Neutrophil (primary cell): ENCODE data around the gene TGFBRAP1.

Source experiments
- H3K27ac ChIP-seq: fragments of 200-600 bp; sonication (generic); 2 replicates; pipeline ENCODE4 v1.5.1; 2016; ENCODE audit warnings: mild to moderate bottlenecking, moderate library complexity
- H3K27me3 ChIP-seq: fragments of 200-600 bp; sonication (generic); 2 replicates; pipeline ENCODE4 v1.6.0; 2016; ENCODE audit warnings: mild to moderate bottlenecking
- H3K36me3 ChIP-seq: fragments of 200-600 bp; sonication (generic); 2 replicates; pipeline ENCODE4 v1.5.1; 2017
- H3K4me1 ChIP-seq, 2 experiments: fragments of 200-600 bp in 1 of 2; sonication (generic) in 1 of 2; 1 replicate in 1 of 2; 2 replicates in 1 of 2; pipeline versions ENCODE4 v1.5.1 to v1.6.1; 2013 to 2016; ENCODE audit warnings: low read depth in 1 of 2, low read length in 1 of 2, mild to moderate bottlenecking in 1 of 2, moderate library complexity in 1 of 2; ENCODE audit not compliant: control insufficient read depth in 1 of 2, insufficient read depth in 1 of 2
- H3K4me3 ChIP-seq, 2 experiments: fragments of 200-600 bp in 1 of 2; sonication (generic) in 1 of 2; 1 replicate in 1 of 2; 2 replicates in 1 of 2; pipeline ENCODE4 v1.5.1; 2013 to 2016; ENCODE audit warnings: low read depth in 1 of 2, low read length in 1 of 2, mild to moderate bottlenecking in 1 of 2, moderate library complexity in 1 of 2
- H3K9me3 ChIP-seq: fragments of 200-600 bp; sonication (generic); 2 replicates; pipeline ENCODE4 v1.5.1; 2016
- TF ChIP-seq, protein P1 (sequence below): fragments of 200-600 bp; sonication (generic); IDR thresholded peaks from 2 replicates; pipeline ENCODE4 v1.5.1; 2016; ENCODE audit warnings: antibody characterized with exemption

Gene TGFBRAP1

DNA sequence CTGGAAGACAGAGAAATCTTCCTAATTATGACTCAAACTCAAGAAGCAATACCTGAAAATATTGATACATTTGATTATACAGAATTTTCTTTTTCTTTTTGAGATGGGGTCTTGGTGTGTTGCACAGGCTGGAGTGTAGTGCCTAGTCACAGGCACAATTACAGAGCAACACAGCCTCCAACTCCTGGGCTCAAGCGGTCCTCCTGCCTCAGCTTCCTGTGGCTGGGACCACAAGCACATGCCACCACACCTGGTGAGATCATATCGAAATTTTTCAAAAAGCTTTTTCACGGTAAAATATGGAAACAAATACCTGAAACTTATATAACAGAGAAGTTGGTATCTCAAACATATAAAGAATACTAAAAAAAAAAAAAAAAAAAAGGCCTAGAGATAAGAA, 27.9 kb downstream of the TGFBRAP1 start:
- no peaks in the 10 kb centered on the region for H3K4me1 ChIP-seq
- H3K9me3 ChIP-seq: no peaks in the 10 kb centered on the region
- H3K27me3 ChIP-seq: no peaks in the 10 kb centered on the region
- H3K4me3 ChIP-seq: no peak overlapping the region
- H3K36me3 ChIP-seq: peaks cover 36% of the 10 kb centered on the region
- TF ChIP-seq, protein P1, sequence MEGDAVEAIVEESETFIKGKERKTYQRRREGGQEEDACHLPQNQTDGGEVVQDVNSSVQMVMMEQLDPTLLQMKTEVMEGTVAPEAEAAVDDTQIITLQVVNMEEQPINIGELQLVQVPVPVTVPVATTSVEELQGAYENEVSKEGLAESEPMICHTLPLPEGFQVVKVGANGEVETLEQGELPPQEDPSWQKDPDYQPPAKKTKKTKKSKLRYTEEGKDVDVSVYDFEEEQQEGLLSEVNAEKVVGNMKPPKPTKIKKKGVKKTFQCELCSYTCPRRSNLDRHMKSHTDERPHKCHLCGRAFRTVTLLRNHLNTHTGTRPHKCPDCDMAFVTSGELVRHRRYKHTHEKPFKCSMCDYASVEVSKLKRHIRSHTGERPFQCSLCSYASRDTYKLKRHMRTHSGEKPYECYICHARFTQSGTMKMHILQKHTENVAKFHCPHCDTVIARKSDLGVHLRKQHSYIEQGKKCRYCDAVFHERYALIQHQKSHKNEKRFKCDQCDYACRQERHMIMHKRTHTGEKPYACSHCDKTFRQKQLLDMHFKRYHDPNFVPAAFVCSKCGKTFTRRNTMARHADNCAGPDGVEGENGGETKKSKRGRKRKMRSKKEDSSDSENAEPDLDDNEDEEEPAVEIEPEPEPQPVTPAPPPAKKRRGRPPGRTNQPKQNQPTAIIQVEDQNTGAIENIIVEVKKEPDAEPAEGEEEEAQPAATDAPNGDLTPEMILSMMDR: no peak
- no peak overlapping the region for H3K27ac ChIP-seq

DNA sequence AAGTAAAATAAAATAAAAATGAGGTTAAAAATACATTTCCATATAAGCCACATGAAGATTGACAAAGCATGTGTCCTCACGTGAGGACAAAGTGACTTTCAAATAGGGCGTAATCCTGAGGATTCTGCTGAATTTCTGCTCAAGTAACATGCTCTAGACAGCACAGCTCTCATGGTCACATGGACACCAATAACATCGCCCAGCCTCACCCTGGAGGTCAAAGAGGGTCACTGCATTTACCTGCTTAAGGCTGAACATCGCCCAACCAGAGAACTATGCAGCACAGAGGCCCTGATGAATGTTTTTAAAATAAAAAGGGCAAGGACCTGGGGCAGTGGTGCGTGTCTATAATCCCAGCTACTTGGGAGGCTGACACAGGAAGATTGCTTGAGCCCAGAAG, 30.2 kb downstream of the TGFBRAP1 start:
- Histone ChIP-seq H3K4me1 (no peaks in the 10 kb centered on the region), H3K27ac (no peak overlapping the region), H3K27me3 (no peaks in the 10 kb centered on the region), H3K36me3 (peaks cover 40% of the 10 kb centered on the region), H3K9me3 (no peaks in the 10 kb centered on the region), H3K4me3 (no peak overlapping the region)
- TF ChIP-seq, protein P1: no peak

DNA sequence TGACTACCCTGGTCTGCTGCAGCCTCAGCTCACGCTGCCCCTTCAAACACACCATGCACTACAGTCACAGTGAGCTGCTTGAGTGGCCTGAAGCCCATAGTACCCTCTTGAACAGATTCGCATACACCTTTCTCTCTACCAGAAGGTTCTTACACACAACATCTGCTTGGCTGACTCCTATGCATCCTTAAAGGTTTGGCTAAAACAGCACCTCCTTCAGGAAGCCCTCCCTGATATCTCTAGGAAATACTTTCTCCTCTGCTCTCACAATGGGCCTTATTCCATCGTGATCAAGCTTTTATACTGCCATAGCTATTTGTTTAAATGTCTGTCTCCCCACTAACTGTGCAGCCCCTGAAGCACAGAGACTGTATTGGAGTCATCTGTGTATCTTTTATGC, 31.5 kb downstream of the TGFBRAP1 start:
- Histone ChIP-seq H3K9me3 (no peaks in the 10 kb centered on the region), H3K4me1 (no peaks in the 10 kb centered on the region), H3K27me3 (no peaks in the 10 kb centered on the region), H3K4me3 (no peak overlapping the region), H3K36me3 (peaks cover 53% of the 10 kb centered on the region), H3K27ac (no peak overlapping the region)
- TF ChIP-seq, protein P1: no peak

DNA sequence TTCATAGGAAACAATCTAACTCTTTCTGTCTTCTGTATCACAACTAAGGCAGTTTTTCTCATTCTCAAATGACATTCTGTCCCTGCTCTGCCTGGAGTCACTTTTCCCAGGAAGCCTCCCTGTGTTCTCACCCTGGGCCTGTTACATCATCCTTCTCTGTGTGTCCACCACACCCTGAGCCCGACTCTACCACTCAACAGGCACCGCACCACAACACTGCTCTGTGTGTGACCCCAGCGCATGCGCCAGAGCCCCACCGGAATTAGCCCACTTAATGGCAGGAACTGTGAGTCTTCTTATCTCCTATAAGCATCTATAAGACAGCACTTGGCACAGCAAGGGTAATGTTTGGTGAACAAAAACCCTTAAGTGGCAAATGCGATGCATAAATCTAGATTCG, 32.3 kb downstream of the TGFBRAP1 start:
- Histone ChIP-seq H3K4me1 (no peaks in the 10 kb centered on the region), H3K4me3 (no peak overlapping the region), H3K27me3 (no peaks in the 10 kb centered on the region), H3K9me3 (no peaks in the 10 kb centered on the region), H3K27ac (no peak overlapping the region), H3K36me3 (peaks cover 53% of the 10 kb centered on the region)
- TF ChIP-seq, protein P1: no peak

DNA sequence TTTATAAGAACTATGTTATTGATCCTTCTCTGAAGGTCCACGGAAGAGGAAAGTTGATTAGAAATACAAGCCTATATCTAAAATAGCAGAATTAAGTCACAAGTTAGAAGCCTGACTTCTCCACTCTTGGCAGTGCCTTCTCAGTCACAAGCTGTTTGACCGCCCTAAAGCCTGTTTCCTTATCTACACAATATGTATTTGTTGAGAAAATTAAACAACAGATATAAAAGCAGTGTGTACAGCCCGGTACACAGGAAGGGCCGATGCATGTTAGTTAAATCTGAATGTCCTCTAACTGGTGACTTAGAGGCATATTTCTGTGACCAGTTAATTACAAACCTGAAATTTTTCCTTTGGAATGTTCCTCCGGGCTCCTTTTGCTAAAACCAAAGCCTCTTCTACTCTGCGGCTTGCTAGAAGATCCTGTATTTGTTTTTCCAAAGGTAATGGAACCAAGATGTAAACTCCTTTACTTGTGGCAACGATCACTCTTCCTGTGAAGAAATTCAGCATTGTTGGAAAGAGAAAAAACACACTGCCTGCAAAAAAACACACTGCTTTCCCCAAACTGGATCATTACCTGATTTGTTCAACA, 33.4 kb downstream of the TGFBRAP1 start:
- no peaks in the 10 kb centered on the region for H3K4me1 ChIP-seq
- H3K4me3 ChIP-seq: no peak overlapping the region
- H3K36me3 ChIP-seq: peaks cover 64% of the 10 kb centered on the region
- H3K9me3 ChIP-seq: no peaks in the 10 kb centered on the region
- TF ChIP-seq, protein P1: no peak
- H3K27me3 ChIP-seq: no peaks in the 10 kb centered on the region
- no peak overlapping the region for H3K27ac ChIP-seq
